HCT116 (cell line): ENCODE results near the gene ADGRL3. TPM values are rescaled to one million over a fixed set of nuclear protein-coding genes. Genes with fewer than 3 reads are reported as not detected.

Experiments used
- ATAC-seq: fragments of 200-7000 bp; cut with Tn5 transposase; 2 replicates; pipeline ENCODE4 v1.9.1; 2020; ENCODE audit warnings: mild to moderate bottlenecking, moderate library complexity
- BruUV-seq: library from RNA; stranded (reverse); fragments of 400-500 nt; replicated peaks from 2 replicates; lab custom pipeline; 2021; lab: Mats Ljungman, UMichigan
- CTCF ChIA-PET: fragments of 300-600 bp; sonication (Branson Sonifier 250); formaldehyde crosslinking; loops from one replicate; lab custom pipeline; 2021; ENCODE audit warnings: antibody characterized with exemption; lab: Charles Lee
- POLR2A ChIA-PET: fragments of 300-600, 350-600 bp; sonication (Branson Sonifier 250); formaldehyde crosslinking; loops from one replicate; lab custom pipeline; 2021; ENCODE audit warnings: antibody characterized with exemption; lab: Charles Lee
- RAD21 ChIA-PET, 2 experiments: fragments of 300-600 bp; sonication (Branson Sonifier 250); formaldehyde crosslinking; loops; one replicate each; lab custom pipeline; 2023; ENCODE audit warnings: low total read pairs in 2 of 2; ENCODE audit not compliant: uncharacterized antibody in 2 of 2, unreplicated experiment in 2 of 2, low non-redundant PET in 1 of 2; lab: Charles Lee
- DNase-seq: peaks from one replicate; pipeline ENCODE4 v3.0.0-alpha.2; 2010; ENCODE audit warnings: low read depth, low spot score
- H2AFZ ChIP-seq: fragments of 200-600 bp; shearing (Covaris generic), sonication (generic); 2 replicates; pipeline ENCODE4 v1.6.1; 2017; ENCODE audit warnings: low read depth, mixed run types, mixed read lengths, antibody characterized with exemption, low read length; ENCODE audit not compliant: poor library complexity, severe bottlenecking
- H3K27ac ChIP-seq: 2 replicates; pipeline ENCODE4 v1.5.1; 2012; ENCODE audit warnings: low read depth, low read length
- H3K27me3 ChIP-seq: fragments of 200-600 bp; sonication (generic); 2 replicates; pipeline ENCODE4 v1.6.1; 2016; ENCODE audit warnings: mixed run types, low read length, mixed read lengths; ENCODE audit not compliant: insufficient read depth
- H3K36me3 ChIP-seq, 2 experiments: fragments of 200-500 bp in 1 of 2; fragments of 200-600 bp in 1 of 2; sonication (Bioruptor generic) in 1 of 2; sonication (generic) in 1 of 2; 2 replicates each; pipeline versions ENCODE4 v1.5.1 to v1.6.1; 2014 to 2016; ENCODE audit warnings: low read length in 2 of 2, inconsistent platforms in 1 of 2, mixed read lengths in 1 of 2, mixed run types in 1 of 2; ENCODE audit not compliant: insufficient read depth in 2 of 2, control insufficient read depth in 1 of 2
- H3K4me1 ChIP-seq, 2 experiments: fragments of 200-600 bp in 1 of 2; sonication (generic) in 1 of 2; 2 replicates each; pipeline versions ENCODE4 v1.5.1 to v1.6.1; 2012 to 2017; ENCODE audit warnings: low read length in 2 of 2, inconsistent platforms in 1 of 2, mild to moderate bottlenecking in 1 of 2, mixed read lengths in 1 of 2, mixed run types in 1 of 2, moderate library complexity in 1 of 2; ENCODE audit not compliant: insufficient read depth in 2 of 2, control insufficient read depth in 1 of 2
- H3K4me2 ChIP-seq: fragments of 200-600 bp; sonication (generic); 2 replicates; pipeline ENCODE4 v1.6.1; 2017; ENCODE audit warnings: mixed run types, low read length, mixed read lengths
- H3K4me3 ChIP-seq, 2 experiments: fragments of 200-600 bp in 1 of 2; sonication (generic) in 1 of 2; replicated peaks in 1 of 2; 2 replicates each; pipeline ENCODE4 v1.5.1; 2011 to 2016; ENCODE audit warnings: low read length in 2 of 2, control low read depth in 1 of 2, low read depth in 1 of 2, mild to moderate bottlenecking in 1 of 2, mixed read lengths in 1 of 2, mixed run types in 1 of 2
- H3K79me2 ChIP-seq: fragments of 200-600 bp; sonication (generic); 2 replicates; pipeline ENCODE4 v1.6.1; 2017; ENCODE audit warnings: mild to moderate bottlenecking, mixed run types, low read length, moderate library complexity, mixed read lengths; ENCODE audit not compliant: insufficient read depth
- H3K9ac ChIP-seq: fragments of 200-600 bp; sonication (generic); 2 replicates; pipeline ENCODE4 v1.6.1; 2016; ENCODE audit warnings: low read length, mixed read lengths
- H3K9me2 ChIP-seq: fragments of 200-600 bp; sonication (generic), shearing (Covaris generic); 2 replicates; pipeline ENCODE4 v1.6.1; 2017; ENCODE audit warnings: mixed run types, mild to moderate bottlenecking, moderate library complexity; ENCODE audit not compliant: insufficient read depth
- H3K9me3 ChIP-seq, 2 experiments: fragments of 200-500 bp in 1 of 2; fragments of 200-600 bp in 1 of 2; sonication (Bioruptor generic) in 1 of 2; sonication (generic) in 1 of 2; 2 replicates each; pipeline ENCODE4 v1.6.1; 2014 to 2017; ENCODE audit warnings: low read length in 2 of 2, mixed read lengths in 2 of 2, inconsistent platforms in 1 of 2, low read depth in 1 of 2, mild to moderate bottlenecking in 1 of 2, mixed run types in 1 of 2, moderate library complexity in 1 of 2; ENCODE audit not compliant: control insufficient read depth in 1 of 2, insufficient read depth in 1 of 2
- H4K20me1 ChIP-seq: fragments of 200-600 bp; sonication (generic), shearing (Covaris generic); 2 replicates; pipeline ENCODE4 v1.6.1; 2017; ENCODE audit warnings: mixed run types, mild to moderate bottlenecking, moderate library complexity; ENCODE audit not compliant: insufficient read depth
- ELF1 ChIP-seq: IDR thresholded peaks from 2 replicates; pipeline ENCODE4 v1.6.1; 2012; ENCODE audit warnings: low read depth, borderline replicate concordance
- POLR2A ChIP-seq: IDR thresholded peaks from 2 replicates; pipeline ENCODE4 v1.7.0; 2011; ENCODE audit warnings: borderline replicate concordance; ENCODE audit not compliant: insufficient read depth, insufficient read length; ENCODE audit errors: extremely low read depth
- POLR2AphosphoS5 ChIP-seq: IDR thresholded peaks from 2 replicates; pipeline ENCODE4 v1.6.1; 2011; ENCODE audit warnings: mild to moderate bottlenecking, low read depth, low read length, moderate library complexity
- SIN3A ChIP-seq: IDR thresholded peaks from 2 replicates; pipeline ENCODE4 v1.6.1; 2012; ENCODE audit warnings: low read depth
- YY1 ChIP-seq: IDR thresholded peaks from 2 replicates; pipeline ENCODE4 v1.6.1; 2011; ENCODE audit warnings: low read length, low read depth, moderate library complexity, mild to moderate bottlenecking; ENCODE audit not compliant: insufficient replicate concordance; ENCODE audit errors: extremely low read depth
- intact Hi-C: fragments of 100-400 bp; cut with micrococcal nuclease; formaldehyde crosslinking; loops from 2 replicates; pipeline ENCODE4 v1.10.0; 2022
- total RNA-seq: library from RNA; stranded (reverse); gene quantifications from one replicate; pipeline ENCODE4 v1.2.1, GENCODE V29; 2021; ENCODE audit not compliant: unreplicated experiment
- TF ChIP-seq, protein P1 (sequence below), 3 experiments: fragments of 200-600 bp in 1 of 3; sonication (generic) in 1 of 3; IDR thresholded peaks in 2 of 3; conservative IDR thresholded peaks in 1 of 3; 2 replicates each; pipeline ENCODE4 v1.5.1; 2012 to 2017; ENCODE audit warnings: low read depth in 2 of 3, low read length in 2 of 3, antibody characterized with exemption in 1 of 3, borderline replicate concordance in 1 of 3, control low read depth in 1 of 3, mild to moderate bottlenecking in 1 of 3, mixed read lengths in 1 of 3, mixed run types in 1 of 3, moderate library complexity in 1 of 3; ENCODE audit not compliant: insufficient read depth in 1 of 3
- TF ChIP-seq, protein P2 (sequence below): IDR thresholded peaks from 2 replicates; pipeline ENCODE4 v1.6.1; 2012
- TF ChIP-seq, protein P3 (sequence below): IDR thresholded peaks from 2 replicates; pipeline ENCODE4 v1.6.1; 2012; ENCODE audit warnings: low read depth
- TF ChIP-seq, protein P4 (sequence below): IDR thresholded peaks from 2 replicates; pipeline ENCODE4 v1.6.1; 2012

ADGRL3 gene
- total RNA-seq, 1 experiment from 2014 or later, result not detected

DNA sequence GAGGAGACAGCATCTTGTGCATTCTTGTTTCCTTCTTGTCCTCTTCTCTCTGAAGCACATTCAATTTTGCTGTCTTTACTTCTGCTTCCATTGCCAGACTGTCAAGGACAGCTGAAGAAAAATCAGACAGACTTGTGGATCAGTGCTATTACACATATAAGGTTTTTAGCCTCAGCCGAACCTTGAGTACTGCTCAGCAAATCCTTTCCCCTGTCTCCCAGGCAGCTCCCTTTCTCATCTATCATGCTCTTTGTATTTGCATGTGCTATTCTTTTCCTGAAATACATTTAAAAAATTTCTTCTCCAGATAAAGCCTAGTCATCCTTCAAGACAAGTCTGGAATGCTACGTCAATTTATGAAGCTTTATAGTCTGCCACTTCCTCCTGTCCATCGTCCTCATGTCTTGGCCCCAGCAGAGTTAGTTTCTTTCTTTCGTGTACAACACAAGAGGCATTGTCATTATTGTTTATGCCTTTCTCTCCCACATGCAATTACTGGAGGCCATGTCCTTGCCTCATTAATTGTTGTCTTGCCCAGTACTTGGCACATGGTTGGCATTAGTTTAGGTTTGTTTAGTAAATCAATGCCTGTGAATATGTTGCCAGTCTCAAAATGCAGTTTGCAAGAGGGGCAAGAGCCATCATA, 45.1 kb downstream of the ADGRL3 start (continued):
- TF ChIP-seq SIN3A, result no peak
- no peak for TF ChIP-seq POLR2AphosphoS5
- TF ChIP-seq, protein P1, sequence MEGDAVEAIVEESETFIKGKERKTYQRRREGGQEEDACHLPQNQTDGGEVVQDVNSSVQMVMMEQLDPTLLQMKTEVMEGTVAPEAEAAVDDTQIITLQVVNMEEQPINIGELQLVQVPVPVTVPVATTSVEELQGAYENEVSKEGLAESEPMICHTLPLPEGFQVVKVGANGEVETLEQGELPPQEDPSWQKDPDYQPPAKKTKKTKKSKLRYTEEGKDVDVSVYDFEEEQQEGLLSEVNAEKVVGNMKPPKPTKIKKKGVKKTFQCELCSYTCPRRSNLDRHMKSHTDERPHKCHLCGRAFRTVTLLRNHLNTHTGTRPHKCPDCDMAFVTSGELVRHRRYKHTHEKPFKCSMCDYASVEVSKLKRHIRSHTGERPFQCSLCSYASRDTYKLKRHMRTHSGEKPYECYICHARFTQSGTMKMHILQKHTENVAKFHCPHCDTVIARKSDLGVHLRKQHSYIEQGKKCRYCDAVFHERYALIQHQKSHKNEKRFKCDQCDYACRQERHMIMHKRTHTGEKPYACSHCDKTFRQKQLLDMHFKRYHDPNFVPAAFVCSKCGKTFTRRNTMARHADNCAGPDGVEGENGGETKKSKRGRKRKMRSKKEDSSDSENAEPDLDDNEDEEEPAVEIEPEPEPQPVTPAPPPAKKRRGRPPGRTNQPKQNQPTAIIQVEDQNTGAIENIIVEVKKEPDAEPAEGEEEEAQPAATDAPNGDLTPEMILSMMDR (IDR thresholded peaks at IDR 0.05 in 2 of 3, conservative IDR thresholded peaks at IDR 0.05 in 1 of 3; ENCODE audit: borderline replicate concordance in 1 of 3, insufficient read depth in 1 of 3, low read depth in 2 of 3, low read length in 2 of 3), result no peak
- TF ChIP-seq, protein P2, sequence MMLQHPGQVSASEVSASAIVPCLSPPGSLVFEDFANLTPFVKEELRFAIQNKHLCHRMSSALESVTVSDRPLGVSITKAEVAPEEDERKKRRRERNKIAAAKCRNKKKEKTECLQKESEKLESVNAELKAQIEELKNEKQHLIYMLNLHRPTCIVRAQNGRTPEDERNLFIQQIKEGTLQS, result no peak

DNA sequence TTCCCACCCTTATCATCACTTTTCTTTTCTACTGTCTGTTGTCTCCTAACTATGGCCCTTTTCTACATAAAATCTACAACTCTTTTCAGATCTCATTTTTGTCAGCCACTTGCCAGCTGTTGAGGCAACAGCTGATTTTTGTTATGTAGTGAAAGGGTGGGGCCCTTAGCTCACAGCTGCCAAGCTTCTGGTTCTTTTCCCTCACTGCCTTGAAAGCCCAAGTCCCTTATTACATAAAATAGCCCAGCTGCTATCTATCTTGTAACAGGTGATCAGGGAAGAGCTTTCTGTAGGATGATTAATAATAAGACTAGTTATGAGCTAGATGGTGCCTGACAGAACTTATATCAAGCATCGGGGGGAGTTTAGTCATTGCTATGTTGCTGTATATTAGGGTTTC, 45.9 kb downstream of the ADGRL3 start:
- BruUV-seq, result no TSS peak
- ChIA-PET POLR2A (no interaction called here), CTCF (no interaction called here), RAD21 (no interaction called here)
- no peak overlapping the region for H2AFZ ChIP-seq
- H3K4me3 ChIP-seq, result no peak overlapping the region
- no peak for DNase-seq
- H3K9me2 ChIP-seq, result no peaks in the 10 kb centered on the region
- ATAC-seq, result no peak
- H3K9ac ChIP-seq, result no peak overlapping the region
- TF ChIP-seq YY1 (no peak), POLR2AphosphoS5 (no peak), POLR2A (no peak), ELF1 (no peak)
- TF ChIP-seq, protein P2, result no peak
- TF ChIP-seq, protein P3, sequence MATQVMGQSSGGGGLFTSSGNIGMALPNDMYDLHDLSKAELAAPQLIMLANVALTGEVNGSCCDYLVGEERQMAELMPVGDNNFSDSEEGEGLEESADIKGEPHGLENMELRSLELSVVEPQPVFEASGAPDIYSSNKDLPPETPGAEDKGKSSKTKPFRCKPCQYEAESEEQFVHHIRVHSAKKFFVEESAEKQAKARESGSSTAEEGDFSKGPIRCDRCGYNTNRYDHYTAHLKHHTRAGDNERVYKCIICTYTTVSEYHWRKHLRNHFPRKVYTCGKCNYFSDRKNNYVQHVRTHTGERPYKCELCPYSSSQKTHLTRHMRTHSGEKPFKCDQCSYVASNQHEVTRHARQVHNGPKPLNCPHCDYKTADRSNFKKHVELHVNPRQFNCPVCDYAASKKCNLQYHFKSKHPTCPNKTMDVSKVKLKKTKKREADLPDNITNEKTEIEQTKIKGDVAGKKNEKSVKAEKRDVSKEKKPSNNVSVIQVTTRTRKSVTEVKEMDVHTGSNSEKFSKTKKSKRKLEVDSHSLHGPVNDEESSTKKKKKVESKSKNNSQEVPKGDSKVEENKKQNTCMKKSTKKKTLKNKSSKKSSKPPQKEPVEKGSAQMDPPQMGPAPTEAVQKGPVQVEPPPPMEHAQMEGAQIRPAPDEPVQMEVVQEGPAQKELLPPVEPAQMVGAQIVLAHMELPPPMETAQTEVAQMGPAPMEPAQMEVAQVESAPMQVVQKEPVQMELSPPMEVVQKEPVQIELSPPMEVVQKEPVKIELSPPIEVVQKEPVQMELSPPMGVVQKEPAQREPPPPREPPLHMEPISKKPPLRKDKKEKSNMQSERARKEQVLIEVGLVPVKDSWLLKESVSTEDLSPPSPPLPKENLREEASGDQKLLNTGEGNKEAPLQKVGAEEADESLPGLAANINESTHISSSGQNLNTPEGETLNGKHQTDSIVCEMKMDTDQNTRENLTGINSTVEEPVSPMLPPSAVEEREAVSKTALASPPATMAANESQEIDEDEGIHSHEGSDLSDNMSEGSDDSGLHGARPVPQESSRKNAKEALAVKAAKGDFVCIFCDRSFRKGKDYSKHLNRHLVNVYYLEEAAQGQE, result no peak
- TF ChIP-seq, protein P1 (IDR thresholded peaks at IDR 0.05 in 2 of 3, conservative IDR thresholded peaks at IDR 0.05 in 1 of 3; ENCODE audit: borderline replicate concordance in 1 of 3, insufficient read depth in 1 of 3, low read depth in 2 of 3, low read length in 2 of 3), result no peak
- TF ChIP-seq, protein P4, sequence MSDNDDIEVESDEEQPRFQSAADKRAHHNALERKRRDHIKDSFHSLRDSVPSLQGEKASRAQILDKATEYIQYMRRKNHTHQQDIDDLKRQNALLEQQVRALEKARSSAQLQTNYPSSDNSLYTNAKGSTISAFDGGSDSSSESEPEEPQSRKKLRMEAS, result no peak
- no peaks in the 10 kb centered on the region for H4K20me1 ChIP-seq
- intact Hi-C loops, result no loop called here
- peaks cover 15 to 22% of the 10 kb centered on the region in 2 experiments; a peak in 2 of 4 replicates for H3K9me3 ChIP-seq
- no peaks in the 10 kb centered on the region for H3K79me2 ChIP-seq
- H3K4me1 ChIP-seq, result no peaks in the 10 kb centered on the region
- H3K36me3 ChIP-seq, result no peaks in the 10 kb centered on the region
- no peak overlapping the region for H3K27ac ChIP-seq
- no peak overlapping the region for H3K4me2 ChIP-seq
- H3K27me3 ChIP-seq, result no peaks in the 10 kb centered on the region
